HCT116 (cell line): Measurements from ENCODE around the gene YIPF7.

ENCODE experiments used
- CEBPB ChIP-seq: IDR thresholded peaks from 2 replicates; pipeline ENCODE4 v1.6.1; 2012; ENCODE audit warnings: low read depth
- EZH2 ChIP-seq: fragments of 200-600 bp; sonication (generic); IDR thresholded peaks from 2 replicates; pipeline ENCODE4 v1.6.1; 2017; ENCODE audit warnings: antibody characterized with exemption, mixed run types
- EZH2phosphoT487 ChIP-seq: fragments of 200-600 bp; IDR thresholded peaks from 2 replicates; pipeline ENCODE4 v1.6.1; 2018; ENCODE audit warnings: antibody characterized with exemption, borderline replicate concordance
- POLR2AphosphoS5 ChIP-seq: IDR thresholded peaks from 2 replicates; pipeline ENCODE4 v1.6.1; 2011; ENCODE audit warnings: mild to moderate bottlenecking, low read depth, low read length, moderate library complexity
- SIN3A ChIP-seq: IDR thresholded peaks from 2 replicates; pipeline ENCODE4 v1.6.1; 2012; ENCODE audit warnings: low read depth
- YY1 ChIP-seq: IDR thresholded peaks from 2 replicates; pipeline ENCODE4 v1.6.1; 2011; ENCODE audit warnings: low read length, low read depth, moderate library complexity, mild to moderate bottlenecking; ENCODE audit not compliant: insufficient replicate concordance; ENCODE audit errors: extremely low read depth
- TF ChIP-seq, protein P1 (sequence below), 3 experiments: fragments of 200-600 bp in 1 of 3; sonication (generic) in 1 of 3; IDR thresholded peaks in 2 of 3; conservative IDR thresholded peaks in 1 of 3; 2 replicates each; pipeline ENCODE4 v1.5.1; 2012 to 2017; ENCODE audit warnings: low read depth in 2 of 3, low read length in 2 of 3, antibody characterized with exemption in 1 of 3, borderline replicate concordance in 1 of 3, control low read depth in 1 of 3, mild to moderate bottlenecking in 1 of 3, mixed read lengths in 1 of 3, mixed run types in 1 of 3, moderate library complexity in 1 of 3; ENCODE audit not compliant: insufficient read depth in 1 of 3

DNA sequence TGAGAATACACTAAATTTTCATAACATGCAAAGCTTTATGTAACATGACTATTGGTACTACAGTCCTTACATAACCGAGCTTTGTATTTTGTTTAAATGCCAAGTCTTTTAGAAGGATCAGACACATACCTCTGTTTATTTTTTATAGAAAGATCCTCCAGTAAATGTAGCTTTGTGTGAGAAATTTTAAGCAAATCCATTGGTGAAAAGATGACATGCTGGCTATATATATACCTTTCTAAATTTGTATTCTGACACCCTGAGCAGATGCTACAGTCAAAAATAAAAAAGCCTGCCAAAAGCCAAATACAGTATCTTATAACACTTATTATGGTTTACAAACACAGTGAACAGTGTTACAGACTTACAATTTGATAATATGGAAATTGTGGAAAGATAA lies at the start of gene YIPF7:
- TF ChIP-seq CEBPB = no peak
- TF ChIP-seq, protein P1, sequence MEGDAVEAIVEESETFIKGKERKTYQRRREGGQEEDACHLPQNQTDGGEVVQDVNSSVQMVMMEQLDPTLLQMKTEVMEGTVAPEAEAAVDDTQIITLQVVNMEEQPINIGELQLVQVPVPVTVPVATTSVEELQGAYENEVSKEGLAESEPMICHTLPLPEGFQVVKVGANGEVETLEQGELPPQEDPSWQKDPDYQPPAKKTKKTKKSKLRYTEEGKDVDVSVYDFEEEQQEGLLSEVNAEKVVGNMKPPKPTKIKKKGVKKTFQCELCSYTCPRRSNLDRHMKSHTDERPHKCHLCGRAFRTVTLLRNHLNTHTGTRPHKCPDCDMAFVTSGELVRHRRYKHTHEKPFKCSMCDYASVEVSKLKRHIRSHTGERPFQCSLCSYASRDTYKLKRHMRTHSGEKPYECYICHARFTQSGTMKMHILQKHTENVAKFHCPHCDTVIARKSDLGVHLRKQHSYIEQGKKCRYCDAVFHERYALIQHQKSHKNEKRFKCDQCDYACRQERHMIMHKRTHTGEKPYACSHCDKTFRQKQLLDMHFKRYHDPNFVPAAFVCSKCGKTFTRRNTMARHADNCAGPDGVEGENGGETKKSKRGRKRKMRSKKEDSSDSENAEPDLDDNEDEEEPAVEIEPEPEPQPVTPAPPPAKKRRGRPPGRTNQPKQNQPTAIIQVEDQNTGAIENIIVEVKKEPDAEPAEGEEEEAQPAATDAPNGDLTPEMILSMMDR (IDR thresholded peaks at IDR 0.05 in 2 of 3, conservative IDR thresholded peaks at IDR 0.05 in 1 of 3; ENCODE audit: borderline replicate concordance in 1 of 3, insufficient read depth in 1 of 3, low read depth in 2 of 3, low read length in 2 of 3) = no peak
- TF ChIP-seq EZH2phosphoT487 = no peak
- TF ChIP-seq YY1 = no peak
- no peak for TF ChIP-seq EZH2
- no peak for TF ChIP-seq POLR2AphosphoS5
- TF ChIP-seq SIN3A = no peak
